WTC11 (cell line): ENCODE measurements around the gene PMP22. TPM values are rescaled to one million over a fixed set of nuclear protein-coding genes. Genes with fewer than 3 reads are reported as not detected.

Experiments used
- ATAC-seq: fragments of 200-7000 bp; cut with Tn5 transposase; 2 replicates; pipeline ENCODE4 v1.10.0; 2021; ENCODE audit warnings: mild to moderate bottlenecking, moderate library complexity
- CTCF ChIA-PET: fragments of 300-600 bp; sonication (Branson Sonifier 250); formaldehyde crosslinking; loops from one replicate; lab custom pipeline; 2021; ENCODE audit warnings: antibody characterized with exemption; lab: Charles Lee
- POLR2A ChIA-PET: fragments of 350-600 bp; sonication (Branson Sonifier 250); formaldehyde crosslinking; loops from one replicate; lab custom pipeline; 2021; ENCODE audit warnings: antibody characterized with exemption; lab: Charles Lee
- DNase-seq: peaks from one replicate; pipeline ENCODE4 v3.0.0; 2021; ENCODE audit warnings: low spot score
- H3K27ac Mint-ChIP-seq: 2 replicates; pipeline ENCODE4 v1.8.0; 2021; ENCODE audit warnings: mixed read lengths
- H3K27me3 Mint-ChIP-seq: 2 replicates; pipeline ENCODE4 v1.8.0; 2021; ENCODE audit warnings: low read depth, mild to moderate bottlenecking, moderate library complexity, mixed read lengths
- H3K36me3 Mint-ChIP-seq: 2 replicates; pipeline ENCODE4 v1.8.0; 2021; ENCODE audit warnings: mixed read lengths
- H3K4me1 Mint-ChIP-seq: 2 replicates; pipeline ENCODE4 v1.8.0; 2022; ENCODE audit warnings: mixed read lengths
- H3K4me3 Mint-ChIP-seq: 2 replicates; pipeline ENCODE4 v1.8.0; 2021; ENCODE audit warnings: mild to moderate bottlenecking, moderate library complexity, mixed read lengths
- H3K9me3 Mint-ChIP-seq: 2 replicates; pipeline ENCODE4 v1.8.0; 2021; ENCODE audit warnings: mixed read lengths
- FOXJ3 ChIP-seq: sonication (generic); formaldehyde crosslinking; IDR thresholded peaks from 2 replicates; pipeline ENCODE4 v1.9.0; 2021; ENCODE audit warnings: missing genetic modification reagents, mild to moderate bottlenecking, borderline replicate concordance
- HMGA2 ChIP-seq: fragments of 250-450 bp; sonication (Bioruptor Pico); IDR thresholded peaks from 2 replicates; pipeline ENCODE4 v1.4.0; 2021; ENCODE audit warnings: mild to moderate bottlenecking, moderate library complexity
- MXD4 ChIP-seq: fragments of 250-450 bp; sonication (Bioruptor Pico); IDR thresholded peaks from 2 replicates; pipeline ENCODE4 v1.8.0; 2021; ENCODE audit warnings: mild to moderate bottlenecking, moderate library complexity, borderline replicate concordance
- TCF7 ChIP-seq: sonication (generic); formaldehyde crosslinking; IDR thresholded peaks from 2 replicates; pipeline ENCODE4 v1.8.0; 2022; ENCODE audit warnings: mild to moderate bottlenecking, low read depth, missing genetic modification reagents, moderate library complexity
- ZNF232 ChIP-seq: sonication (generic); formaldehyde crosslinking; IDR thresholded peaks from 2 replicates; pipeline ENCODE4 v1.8.0; 2022; ENCODE audit warnings: mild to moderate bottlenecking, missing genetic modification reagents
- total RNA-seq: library from RNA; stranded (reverse); gene quantifications from 3 replicates; pipeline ENCODE4 v1.2.3, GENCODE V29; 2021
- TF ChIP-seq, protein P1 (sequence below): fragments of 250-450 bp; sonication (Bioruptor Pico); IDR thresholded peaks from 2 replicates; pipeline ENCODE4 v1.9.0; 2021; ENCODE audit warnings: mild to moderate bottlenecking, borderline replicate concordance
- TF ChIP-seq, protein P2 (sequence below): sonication (generic); formaldehyde crosslinking; IDR thresholded peaks from 2 replicates; pipeline ENCODE4 v1.8.1; 2023; ENCODE audit warnings: mild to moderate bottlenecking, missing genetic modification reagents, borderline replicate concordance

The PMP22 gene
- total RNA-seq, 1 experiment from 2014 or later: 3.0 TPM

DNA sequence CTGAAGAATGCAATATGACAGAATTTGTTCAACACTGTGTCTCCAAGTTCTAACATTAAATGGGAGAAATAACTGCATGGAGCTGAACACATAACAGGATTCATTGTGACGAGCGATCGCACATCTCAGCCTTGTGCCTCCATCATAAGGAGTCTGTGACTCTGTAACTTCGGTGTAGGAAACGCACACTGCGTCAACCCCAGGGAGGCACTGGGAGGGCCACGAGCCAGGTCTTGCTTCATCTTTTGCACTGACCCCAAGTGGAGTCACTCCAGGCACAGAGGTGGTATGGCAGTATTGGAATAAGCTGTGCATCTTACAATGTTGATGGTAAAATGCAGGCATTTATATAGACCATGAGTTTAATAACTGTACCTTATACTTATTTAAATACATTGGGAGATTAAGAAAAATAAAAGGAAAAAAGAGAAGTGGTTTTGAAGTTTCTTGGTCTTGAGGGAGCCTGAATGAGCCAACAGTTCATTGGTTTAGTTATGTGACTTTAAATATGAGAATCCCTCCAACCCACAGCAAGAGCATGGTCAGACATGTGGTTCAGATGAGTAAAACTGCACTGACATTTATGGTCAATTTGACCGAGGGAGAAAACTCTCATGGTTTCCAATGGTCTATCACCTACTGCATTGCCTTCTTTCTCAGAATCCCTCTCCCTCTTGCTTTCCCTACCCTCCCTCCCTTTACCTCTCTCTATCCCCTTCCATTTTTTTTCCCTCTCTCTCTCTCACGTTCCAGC is 5.7 kb upstream of the PMP22 start (continued):
- TF ChIP-seq, protein P1, sequence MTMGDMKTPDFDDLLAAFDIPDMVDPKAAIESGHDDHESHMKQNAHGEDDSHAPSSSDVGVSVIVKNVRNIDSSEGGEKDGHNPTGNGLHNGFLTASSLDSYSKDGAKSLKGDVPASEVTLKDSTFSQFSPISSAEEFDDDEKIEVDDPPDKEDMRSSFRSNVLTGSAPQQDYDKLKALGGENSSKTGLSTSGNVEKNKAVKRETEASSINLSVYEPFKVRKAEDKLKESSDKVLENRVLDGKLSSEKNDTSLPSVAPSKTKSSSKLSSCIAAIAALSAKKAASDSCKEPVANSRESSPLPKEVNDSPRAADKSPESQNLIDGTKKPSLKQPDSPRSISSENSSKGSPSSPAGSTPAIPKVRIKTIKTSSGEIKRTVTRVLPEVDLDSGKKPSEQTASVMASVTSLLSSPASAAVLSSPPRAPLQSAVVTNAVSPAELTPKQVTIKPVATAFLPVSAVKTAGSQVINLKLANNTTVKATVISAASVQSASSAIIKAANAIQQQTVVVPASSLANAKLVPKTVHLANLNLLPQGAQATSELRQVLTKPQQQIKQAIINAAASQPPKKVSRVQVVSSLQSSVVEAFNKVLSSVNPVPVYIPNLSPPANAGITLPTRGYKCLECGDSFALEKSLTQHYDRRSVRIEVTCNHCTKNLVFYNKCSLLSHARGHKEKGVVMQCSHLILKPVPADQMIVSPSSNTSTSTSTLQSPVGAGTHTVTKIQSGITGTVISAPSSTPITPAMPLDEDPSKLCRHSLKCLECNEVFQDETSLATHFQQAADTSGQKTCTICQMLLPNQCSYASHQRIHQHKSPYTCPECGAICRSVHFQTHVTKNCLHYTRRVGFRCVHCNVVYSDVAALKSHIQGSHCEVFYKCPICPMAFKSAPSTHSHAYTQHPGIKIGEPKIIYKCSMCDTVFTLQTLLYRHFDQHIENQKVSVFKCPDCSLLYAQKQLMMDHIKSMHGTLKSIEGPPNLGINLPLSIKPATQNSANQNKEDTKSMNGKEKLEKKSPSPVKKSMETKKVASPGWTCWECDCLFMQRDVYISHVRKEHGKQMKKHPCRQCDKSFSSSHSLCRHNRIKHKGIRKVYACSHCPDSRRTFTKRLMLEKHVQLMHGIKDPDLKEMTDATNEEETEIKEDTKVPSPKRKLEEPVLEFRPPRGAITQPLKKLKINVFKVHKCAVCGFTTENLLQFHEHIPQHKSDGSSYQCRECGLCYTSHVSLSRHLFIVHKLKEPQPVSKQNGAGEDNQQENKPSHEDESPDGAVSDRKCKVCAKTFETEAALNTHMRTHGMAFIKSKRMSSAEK (CRISPR knock-in tag): no peak
- TF ChIP-seq FOXJ3 (CRISPR knock-in tag): no peak
- TF ChIP-seq, protein P2, sequence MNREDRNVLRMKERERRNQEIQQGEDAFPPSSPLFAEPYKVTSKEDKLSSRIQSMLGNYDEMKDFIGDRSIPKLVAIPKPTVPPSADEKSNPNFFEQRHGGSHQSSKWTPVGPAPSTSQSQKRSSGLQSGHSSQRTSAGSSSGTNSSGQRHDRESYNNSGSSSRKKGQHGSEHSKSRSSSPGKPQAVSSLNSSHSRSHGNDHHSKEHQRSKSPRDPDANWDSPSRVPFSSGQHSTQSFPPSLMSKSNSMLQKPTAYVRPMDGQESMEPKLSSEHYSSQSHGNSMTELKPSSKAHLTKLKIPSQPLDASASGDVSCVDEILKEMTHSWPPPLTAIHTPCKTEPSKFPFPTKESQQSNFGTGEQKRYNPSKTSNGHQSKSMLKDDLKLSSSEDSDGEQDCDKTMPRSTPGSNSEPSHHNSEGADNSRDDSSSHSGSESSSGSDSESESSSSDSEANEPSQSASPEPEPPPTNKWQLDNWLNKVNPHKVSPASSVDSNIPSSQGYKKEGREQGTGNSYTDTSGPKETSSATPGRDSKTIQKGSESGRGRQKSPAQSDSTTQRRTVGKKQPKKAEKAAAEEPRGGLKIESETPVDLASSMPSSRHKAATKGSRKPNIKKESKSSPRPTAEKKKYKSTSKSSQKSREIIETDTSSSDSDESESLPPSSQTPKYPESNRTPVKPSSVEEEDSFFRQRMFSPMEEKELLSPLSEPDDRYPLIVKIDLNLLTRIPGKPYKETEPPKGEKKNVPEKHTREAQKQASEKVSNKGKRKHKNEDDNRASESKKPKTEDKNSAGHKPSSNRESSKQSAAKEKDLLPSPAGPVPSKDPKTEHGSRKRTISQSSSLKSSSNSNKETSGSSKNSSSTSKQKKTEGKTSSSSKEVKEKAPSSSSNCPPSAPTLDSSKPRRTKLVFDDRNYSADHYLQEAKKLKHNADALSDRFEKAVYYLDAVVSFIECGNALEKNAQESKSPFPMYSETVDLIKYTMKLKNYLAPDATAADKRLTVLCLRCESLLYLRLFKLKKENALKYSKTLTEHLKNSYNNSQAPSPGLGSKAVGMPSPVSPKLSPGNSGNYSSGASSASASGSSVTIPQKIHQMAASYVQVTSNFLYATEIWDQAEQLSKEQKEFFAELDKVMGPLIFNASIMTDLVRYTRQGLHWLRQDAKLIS: no peak
- no peak for TF ChIP-seq TCF7
- TF ChIP-seq, all 79 proteins: peak for 0

DNA sequence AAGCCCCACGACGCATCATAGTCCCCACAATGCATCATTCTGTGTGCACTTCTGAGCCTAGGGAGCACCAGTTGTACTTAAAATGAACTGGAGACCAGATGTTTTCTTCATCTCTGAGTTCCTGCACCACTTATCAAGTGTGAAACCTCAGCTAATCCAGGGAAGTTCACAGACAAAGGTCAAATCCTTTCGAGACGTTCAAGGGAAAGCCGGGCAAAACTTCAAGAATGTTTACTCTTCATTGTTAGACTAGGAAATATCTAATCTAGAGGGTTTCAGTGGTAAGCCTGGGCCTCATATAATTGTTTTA is 4.6 kb upstream of the PMP22 start:
- DNase-seq (no peak), ATAC-seq (no peak)
- H3K4me3 Mint-ChIP-seq: no peak overlapping the region
- CTCF ChIA-PET: interaction anchor here (1.6 kb wide), 1 partner anchor 233 kb away, joined by 5 read pairs; no protein-coding TSS in a partner anchor
- H3K36me3 Mint-ChIP-seq: peaks cover 9% of the 10 kb centered on the region; the same call in 1 of the 2 replicates
- POLR2A ChIA-PET: no interaction called here
- no peak for TF ChIP-seq ZNF232
- no peaks in the 10 kb centered on the region for H3K4me1 Mint-ChIP-seq
- H3K9me3 Mint-ChIP-seq: peaks cover 14% of the 10 kb centered on the region
- H3K27ac Mint-ChIP-seq: no peak overlapping the region
- H3K27me3 Mint-ChIP-seq: peaks cover 31% of the 10 kb centered on the region

DNA sequence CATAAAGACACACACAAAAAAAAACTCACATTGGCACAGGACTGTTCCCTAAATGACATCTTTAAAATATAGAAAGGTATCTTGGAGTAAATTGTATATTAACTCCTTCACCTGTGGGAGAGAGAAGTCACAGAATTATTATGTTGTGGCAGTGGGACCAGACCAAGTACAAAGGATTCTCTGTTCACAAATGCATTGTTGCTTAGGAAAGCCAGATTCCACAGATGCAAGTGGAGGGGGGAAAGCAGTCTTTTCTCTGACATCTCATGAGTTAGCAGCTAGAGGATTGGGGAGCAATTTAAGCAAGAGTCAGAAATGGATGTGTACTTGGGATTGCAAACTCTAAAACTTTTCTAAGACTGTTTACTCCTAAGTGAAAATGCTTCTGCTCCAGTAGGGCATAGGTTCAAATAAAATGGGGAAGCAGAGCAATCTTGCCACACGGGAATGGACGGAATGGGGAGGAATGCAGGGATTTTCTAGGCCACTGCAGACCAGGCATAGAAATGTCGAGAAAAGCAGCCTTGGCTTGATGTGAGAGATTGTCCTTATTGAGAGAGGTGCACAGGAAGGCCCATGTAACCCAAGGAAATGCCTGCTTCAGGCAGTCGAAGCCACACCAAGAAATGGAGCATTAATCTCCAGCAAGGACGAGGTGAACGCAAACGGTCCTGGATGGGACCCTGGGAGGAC is 4.1 kb upstream of the PMP22 start:
- ATAC-seq (no peak), DNase-seq (no peak)
- Mint-ChIP-seq H3K36me3 (peaks cover 7% of the 10 kb centered on the region; the same call in 1 of the 2 replicates), H3K27ac (no peak overlapping the region), H3K4me1 (no peaks in the 10 kb centered on the region), H3K9me3 (peaks cover 9% of the 10 kb centered on the region), H3K27me3 (peaks cover 36% of the 10 kb centered on the region), H3K4me3 (no peak overlapping the region)
- no peak for TF ChIP-seq HMGA2
- TF ChIP-seq, protein P1 (CRISPR knock-in tag): no peak
- TF ChIP-seq MXD4 (CRISPR knock-in tag): no peak
- ChIA-PET POLR2A (no interaction called here), CTCF (interaction anchor here (1.6 kb wide), 1 partner anchor 234 kb away, joined by 5 read pairs; no protein-coding TSS in a partner anchor)
